ENCODE measurements around the gene LTA.
A peak's percentile ranks its signal among the peaks of the same experiment; 100 is the strongest.

Gene LTA

GRCh38 chr6:31558631-31559500, 13.2 kb upstream of the LTA start:
- peak; percentile 62 for DNase-seq (ENCODE audit: low read depth)
- no peak overlapping the region for H3K4me3 ChIP-seq (replicated peaks; ENCODE audit: low read depth, low read length)

DNA sequence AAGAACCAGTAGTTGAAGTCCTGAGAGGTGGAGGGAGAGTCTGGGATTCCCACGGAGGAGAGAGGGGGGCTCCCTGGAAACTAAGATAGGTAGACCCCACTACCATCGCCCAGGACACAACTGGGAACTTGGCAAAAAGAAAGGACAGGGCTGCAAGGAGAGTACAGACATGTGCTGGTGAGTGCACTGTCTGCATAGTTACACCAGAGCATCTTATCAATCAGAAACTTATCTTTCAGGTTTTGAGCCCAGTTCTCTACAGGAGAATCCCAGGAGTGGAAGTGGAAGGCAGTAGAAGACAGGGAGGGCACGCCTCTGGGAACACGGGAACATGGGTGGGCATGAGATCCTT, 12.5 kb upstream of the LTA start:
- no peak overlapping the region for H3K4me3 ChIP-seq (replicated peaks; ENCODE audit: low read depth, low read length)
- DNase-seq (ENCODE audit: low read depth), result no peak
- TF ChIP-seq CTCF (IDR thresholded peaks at IDR 0.05; ENCODE audit: low read length, missing control alignments), result no peak

More at GRCh38 chr6:31558631-31559500, 13.2 kb upstream of the LTA start:
- TF ChIP-seq CTCF (IDR thresholded peaks at IDR 0.05; ENCODE audit: low read length, missing control alignments), result no peak

GRCh38 chr6:31559958-31560696, 12.0 kb upstream of the LTA start:
- TF ChIP-seq CTCF (IDR thresholded peaks at IDR 0.05; ENCODE audit: low read length, missing control alignments), result no peak
- peak; percentile 77 for DNase-seq (ENCODE audit: low read depth)
- no peak overlapping the region for H3K4me3 ChIP-seq (replicated peaks; ENCODE audit: low read depth, low read length)

- DNase-seq (ENCODE audit: low read depth), result no peak
- TF ChIP-seq CTCF (IDR thresholded peaks at IDR 0.05; ENCODE audit: low read length, missing control alignments), result no peak
- no peak overlapping the region for H3K4me3 ChIP-seq (replicated peaks; ENCODE audit: low read depth, low read length)
These were observed 11.4 kb upstream of the LTA start for GRCh38 chr6:31560697-31561058.

- DNase-seq (ENCODE audit: low read depth), result no peak
- no peak overlapping the region for H3K4me3 ChIP-seq (replicated peaks; ENCODE audit: low read depth, low read length)
- TF ChIP-seq CTCF (IDR thresholded peaks at IDR 0.05; ENCODE audit: low read length, missing control alignments), result no peak
These were observed 4.3 kb upstream of the LTA start for GRCh38 chr6:31567531-31568370.

DNA sequence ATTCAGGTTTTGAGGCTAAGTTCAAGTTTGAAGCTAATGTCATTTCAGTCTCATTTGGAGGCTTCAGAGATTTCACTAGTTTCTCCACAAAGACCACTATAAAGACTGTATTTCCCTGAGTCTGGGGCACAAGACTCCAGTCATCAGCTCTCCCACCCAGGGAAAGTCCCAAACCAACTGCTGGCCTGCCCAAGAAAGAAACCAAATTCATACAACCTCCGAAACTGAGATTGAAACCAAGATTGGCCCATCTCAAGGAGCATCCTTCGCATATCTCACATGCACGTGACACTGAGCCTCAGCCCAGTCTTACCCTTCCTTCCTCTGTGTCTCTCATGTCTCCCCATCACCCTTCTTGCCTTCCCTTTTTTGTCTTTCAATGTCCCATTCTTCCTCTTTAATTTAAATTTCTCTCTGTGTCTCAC, 3.5 kb upstream of the LTA start:
- no peak overlapping the region for H3K4me3 ChIP-seq (replicated peaks; ENCODE audit: low read depth, low read length)
- no peak for DNase-seq (ENCODE audit: low read depth)

More for the DNA sequence above, 3.5 kb upstream of the LTA start:
- TF ChIP-seq CTCF (IDR thresholded peaks at IDR 0.05; ENCODE audit: low read length, missing control alignments), result no peak
